Omental fat pad (tissue), 4 donors: ENCODE results near the gene MRPL36. TPM values are rescaled to one million over a fixed set of nuclear protein-coding genes. Genes with fewer than 3 reads are reported as not detected.

Source experiments
- ATAC-seq: fragments of 150-250 bp; one replicate; pipeline ENCODE4 v1.9.1; 2016; ENCODE audit warnings: mild to moderate bottlenecking, moderate library complexity; ENCODE audit not compliant: low FRiP score
- DNase-seq: peaks from one replicate; pipeline ENCODE4 v3.0.0-alpha.2; 2019; ENCODE audit warnings: low spot score
- total RNA-seq, 4 donors: library from RNA; depleted of rRNA; stranded (reverse); fragments of >200 nt; gene quantifications; one replicate each; pipeline ENCODE4 v1.1.0, GENCODE V29; 2016
- TF ChIP-seq, protein P1 (sequence below), 3 donors: fragments of 450-650 bp; IDR thresholded peaks; one replicate each; pipeline ENCODE4 v1.5.1; 2016 to 2017; ENCODE audit warnings: antibody characterized with exemption in 3 of 3, mild to moderate bottlenecking in 3 of 3, moderate library complexity in 2 of 3

The MRPL36 gene
- total RNA-seq, 4 donors from 2014 or later: 16.1 to 57.5 (median 49.5) TPM

DNA sequence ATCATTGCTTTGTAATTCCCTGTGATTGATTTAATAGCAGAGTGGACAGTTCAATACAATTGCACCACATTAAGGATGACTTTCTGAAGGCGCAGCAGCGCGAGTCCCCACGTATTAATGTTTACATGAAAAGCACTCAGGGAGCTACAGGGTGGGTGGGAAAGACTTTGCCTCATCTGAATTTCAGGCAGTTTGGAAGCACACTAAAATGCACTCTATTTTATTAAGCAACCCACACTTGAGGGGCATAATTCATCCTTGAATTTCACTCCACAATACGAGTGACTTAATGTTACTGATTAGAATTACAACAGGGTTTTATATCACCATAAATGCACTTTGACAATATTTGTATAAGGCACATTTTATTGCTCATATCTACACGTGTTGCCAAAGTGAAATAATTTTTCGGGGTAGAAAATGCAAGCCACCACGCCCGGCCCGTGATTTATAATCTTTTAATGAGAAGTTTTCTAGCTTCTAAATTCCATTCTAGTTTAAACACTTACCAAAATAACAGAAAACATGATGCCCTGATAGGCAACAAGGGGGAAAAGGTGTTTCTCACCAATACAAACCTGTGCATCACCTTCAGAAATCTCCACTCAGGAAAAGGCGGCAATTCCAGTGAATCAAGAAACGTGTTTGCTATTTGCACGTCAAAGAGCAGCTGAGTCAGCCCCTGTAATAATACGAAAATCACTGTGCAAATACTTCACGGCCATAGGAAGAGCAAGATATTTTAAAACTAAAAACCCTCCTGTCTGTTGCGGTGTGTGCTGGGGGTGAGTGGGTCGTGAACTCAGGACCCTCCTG lies 42.6 kb upstream of the MRPL36 start:
- no peak for ATAC-seq
- DNase-seq: no peak
- TF ChIP-seq, protein P1, sequence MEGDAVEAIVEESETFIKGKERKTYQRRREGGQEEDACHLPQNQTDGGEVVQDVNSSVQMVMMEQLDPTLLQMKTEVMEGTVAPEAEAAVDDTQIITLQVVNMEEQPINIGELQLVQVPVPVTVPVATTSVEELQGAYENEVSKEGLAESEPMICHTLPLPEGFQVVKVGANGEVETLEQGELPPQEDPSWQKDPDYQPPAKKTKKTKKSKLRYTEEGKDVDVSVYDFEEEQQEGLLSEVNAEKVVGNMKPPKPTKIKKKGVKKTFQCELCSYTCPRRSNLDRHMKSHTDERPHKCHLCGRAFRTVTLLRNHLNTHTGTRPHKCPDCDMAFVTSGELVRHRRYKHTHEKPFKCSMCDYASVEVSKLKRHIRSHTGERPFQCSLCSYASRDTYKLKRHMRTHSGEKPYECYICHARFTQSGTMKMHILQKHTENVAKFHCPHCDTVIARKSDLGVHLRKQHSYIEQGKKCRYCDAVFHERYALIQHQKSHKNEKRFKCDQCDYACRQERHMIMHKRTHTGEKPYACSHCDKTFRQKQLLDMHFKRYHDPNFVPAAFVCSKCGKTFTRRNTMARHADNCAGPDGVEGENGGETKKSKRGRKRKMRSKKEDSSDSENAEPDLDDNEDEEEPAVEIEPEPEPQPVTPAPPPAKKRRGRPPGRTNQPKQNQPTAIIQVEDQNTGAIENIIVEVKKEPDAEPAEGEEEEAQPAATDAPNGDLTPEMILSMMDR (IDR thresholded peaks at IDR 0.05): no peak

DNA sequence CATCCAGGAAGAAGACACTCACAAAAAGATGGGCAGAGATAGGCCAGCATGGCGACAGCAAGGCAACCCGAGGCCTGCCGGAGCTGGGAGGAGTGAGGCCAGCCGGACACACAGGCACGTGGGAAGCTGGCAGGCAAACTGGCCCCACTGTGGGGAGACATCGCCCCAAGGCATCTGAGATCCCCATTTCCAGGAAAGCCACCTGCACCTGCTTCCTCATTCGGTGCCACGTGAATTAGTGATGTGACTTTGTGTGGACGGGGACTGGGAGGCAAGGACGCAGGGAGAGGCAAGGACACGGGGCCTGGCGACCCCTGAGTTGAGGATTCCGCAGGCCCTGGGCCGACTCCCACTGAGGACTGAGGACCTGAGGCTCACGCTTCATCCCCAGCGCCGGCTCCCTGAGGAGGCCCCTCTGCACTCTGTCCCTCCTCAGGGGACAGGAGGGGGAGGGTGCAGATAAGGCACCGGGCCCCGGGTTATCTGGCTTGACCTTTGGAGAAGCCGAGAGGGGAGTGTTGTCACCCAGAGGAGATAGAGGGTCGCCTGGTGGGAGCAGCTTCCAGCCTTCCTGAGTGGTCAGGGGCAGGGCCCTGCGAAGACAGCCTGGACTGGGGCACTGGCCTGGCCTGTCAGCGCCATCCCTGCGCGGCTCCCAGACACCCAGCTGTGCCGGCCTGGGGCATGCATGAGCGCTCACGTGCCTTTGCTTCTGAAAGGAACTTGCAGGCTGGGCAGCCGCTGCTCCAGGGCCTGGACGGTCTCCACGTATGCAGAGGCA lies 41.3 kb upstream of the MRPL36 start:
- ATAC-seq (no peak), DNase-seq (no peak)
- TF ChIP-seq, protein P1 (IDR thresholded peaks at IDR 0.05): no peak

DNA sequence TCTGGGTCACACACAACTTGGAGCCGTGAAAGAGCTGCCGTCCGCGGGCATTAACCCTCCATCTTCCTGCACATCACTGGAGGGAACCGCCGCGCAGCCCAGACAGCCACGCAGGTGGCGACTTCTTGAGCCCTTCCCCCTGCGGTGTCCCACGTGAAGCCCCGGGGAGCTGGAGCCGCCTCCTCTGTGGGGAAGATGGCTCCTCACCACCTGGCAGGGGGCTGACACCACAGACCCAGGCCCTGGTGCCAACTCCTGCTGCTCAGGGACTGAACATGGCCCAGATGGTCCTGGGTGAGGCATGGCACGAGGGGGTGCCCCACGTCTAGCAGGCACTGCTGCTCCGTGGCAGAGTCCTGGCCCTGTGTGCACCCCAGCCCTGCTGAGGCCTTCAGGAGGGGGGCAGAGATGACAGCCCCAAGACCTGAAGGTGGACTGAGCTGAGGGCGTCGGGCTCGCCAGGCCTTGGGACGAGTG lies 40.5 kb upstream of the MRPL36 start:
- TF ChIP-seq, protein P1 (IDR thresholded peaks at IDR 0.05): no peak
- DNase-seq (no peak), ATAC-seq (no peak)

DNA sequence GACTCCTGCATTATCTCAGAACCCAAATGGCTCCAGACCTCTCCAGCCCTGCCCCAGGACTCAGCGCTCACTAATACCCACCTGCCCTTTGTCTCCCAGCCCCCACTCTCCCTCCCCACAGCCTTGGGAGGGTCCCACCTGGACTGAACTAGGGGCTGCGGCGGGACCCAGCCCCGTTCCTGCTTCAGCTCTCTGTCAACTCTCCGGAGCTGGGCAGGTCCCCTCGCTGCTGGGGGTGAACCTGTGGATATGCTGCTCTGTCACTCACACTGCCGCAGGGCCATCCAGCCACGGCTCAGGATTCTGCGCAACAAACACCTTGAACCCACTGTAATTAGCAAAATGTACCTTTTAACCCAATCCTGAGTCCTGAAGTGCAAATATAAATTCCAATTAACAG lies 38.4 kb upstream of the MRPL36 start:
- TF ChIP-seq, protein P1 (IDR thresholded peaks at IDR 0.05): no peak
- no peak for ATAC-seq
- no peak for DNase-seq

DNA sequence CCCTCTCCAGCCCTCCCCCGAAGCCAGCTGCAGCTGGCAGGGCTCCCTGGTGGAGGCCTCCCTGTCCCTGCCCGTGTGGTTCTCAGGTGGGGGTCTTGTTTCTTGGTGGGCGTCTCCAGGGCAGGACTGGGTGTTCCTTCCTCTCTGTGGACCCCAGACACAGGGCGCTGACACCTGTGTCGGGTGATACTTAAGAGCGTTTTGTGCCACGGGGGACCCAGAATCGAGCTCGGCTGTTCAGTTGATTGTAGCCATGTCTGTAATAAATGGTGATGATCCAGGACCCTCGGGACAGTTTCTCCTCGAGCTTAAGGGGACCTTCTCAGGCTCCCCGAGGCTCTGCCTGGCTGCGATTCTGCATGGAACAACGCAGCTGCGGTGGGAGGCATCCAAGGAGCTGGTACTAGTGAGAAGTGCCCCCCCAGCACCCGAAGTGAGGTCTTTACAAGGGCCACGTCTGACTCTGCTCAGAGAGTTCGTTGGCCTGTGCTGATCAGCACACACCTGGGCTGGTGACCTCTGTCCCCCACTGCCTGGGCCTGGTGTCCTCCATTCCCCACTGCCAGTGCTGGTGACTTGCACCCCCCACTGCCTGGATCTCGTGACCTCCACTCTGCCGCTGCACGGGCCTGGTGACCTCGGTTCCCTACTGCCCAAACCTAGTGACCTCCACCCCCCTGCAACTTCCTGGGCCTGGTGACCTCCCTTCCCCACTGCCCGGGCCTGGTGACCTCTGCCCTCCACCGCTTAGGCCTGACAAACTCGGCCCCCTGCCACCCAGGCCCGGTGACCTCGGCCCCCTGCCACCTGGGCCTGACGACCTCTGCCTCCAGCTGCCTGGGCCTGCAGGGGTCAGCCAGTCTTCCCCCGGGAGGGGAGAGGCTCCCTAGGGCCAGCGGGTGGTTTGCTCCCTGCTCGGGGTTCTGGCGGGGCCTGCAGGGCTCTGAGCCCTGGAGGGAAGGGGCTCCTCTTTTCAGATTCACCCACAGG lies 37.5 kb upstream of the MRPL36 start:
- ATAC-seq (no peak), DNase-seq (no peak)

More for the DNA sequence above, 37.5 kb upstream of the MRPL36 start:
- TF ChIP-seq, protein P1 (IDR thresholded peaks at IDR 0.05): no peak
